NB4 (cell line): ENCODE measurements around the gene SEPHS1.
A peak's percentile ranks its signal among the peaks of the same experiment; 100 is the strongest.

Source experiments
- DNase-seq: peaks from one replicate; pipeline ENCODE4 v3.0.0; 2010; ENCODE audit warnings: low read depth
- H3K4me3 ChIP-seq: one replicate; pipeline ENCODE4 v1.5.1; 2011; ENCODE audit warnings: mild to moderate bottlenecking, low read depth, low read length, moderate library complexity
- MYC ChIP-seq: IDR thresholded peaks from 2 replicates; pipeline ENCODE4 v1.6.1; 2011; ENCODE audit warnings: low read depth, low read length
- POLR2A ChIP-seq: IDR thresholded peaks from 2 replicates; pipeline ENCODE4 v1.6.1; 2011; ENCODE audit warnings: mild to moderate bottlenecking; ENCODE audit not compliant: insufficient read length; ENCODE audit errors: extremely low read depth
- TF ChIP-seq, protein P1 (sequence below): IDR thresholded peaks from one replicate; pipeline ENCODE4 v1.5.1; 2012; ENCODE audit warnings: low read depth, low read length
- TF ChIP-seq, protein P2 (sequence below): IDR thresholded peaks from 2 replicates; pipeline ENCODE4 v1.6.1; 2011; ENCODE audit warnings: low read depth, low read length

SEPHS1 gene, protein sequence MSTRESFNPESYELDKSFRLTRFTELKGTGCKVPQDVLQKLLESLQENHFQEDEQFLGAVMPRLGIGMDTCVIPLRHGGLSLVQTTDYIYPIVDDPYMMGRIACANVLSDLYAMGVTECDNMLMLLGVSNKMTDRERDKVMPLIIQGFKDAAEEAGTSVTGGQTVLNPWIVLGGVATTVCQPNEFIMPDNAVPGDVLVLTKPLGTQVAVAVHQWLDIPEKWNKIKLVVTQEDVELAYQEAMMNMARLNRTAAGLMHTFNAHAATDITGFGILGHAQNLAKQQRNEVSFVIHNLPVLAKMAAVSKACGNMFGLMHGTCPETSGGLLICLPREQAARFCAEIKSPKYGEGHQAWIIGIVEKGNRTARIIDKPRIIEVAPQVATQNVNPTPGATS

DNA sequence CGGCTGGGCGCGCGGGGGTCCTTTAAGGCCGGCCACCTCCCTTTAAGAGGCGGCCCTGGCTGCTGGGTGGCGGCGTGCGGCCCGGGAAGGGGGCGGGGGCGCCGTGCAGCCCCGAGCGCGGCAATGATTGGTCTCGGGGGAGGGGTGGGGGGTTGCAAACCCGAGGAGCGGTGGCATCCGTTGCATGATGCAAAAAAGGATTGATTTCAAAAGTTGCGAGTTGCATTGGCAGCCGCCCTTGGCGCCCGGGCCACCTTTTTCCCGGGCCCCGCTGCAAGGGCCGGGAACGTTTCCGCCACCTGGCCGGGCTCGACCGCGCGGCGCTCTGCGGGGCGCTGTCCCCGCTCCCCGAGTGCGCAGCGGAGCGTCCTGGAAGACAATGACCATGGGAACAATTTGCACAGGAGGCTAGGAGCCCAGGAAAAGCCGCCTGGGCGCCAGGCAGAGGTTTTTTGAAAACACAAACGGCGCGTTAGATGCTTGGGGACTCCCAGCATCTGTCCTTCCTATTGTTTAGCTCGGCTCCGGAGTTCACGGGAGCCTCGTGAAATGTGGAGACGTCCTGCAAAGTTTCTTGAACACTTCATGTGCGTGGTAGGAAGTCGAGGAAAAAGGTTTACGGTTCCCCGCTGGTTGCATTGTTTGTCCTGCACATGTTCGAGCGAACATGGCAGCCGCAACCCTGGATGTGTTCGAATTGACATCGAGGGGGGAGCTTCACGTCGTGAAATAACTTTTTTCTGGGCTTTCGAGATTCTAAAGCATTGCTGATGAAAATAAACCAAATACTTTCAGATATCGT, at the start of gene SEPHS1:
SEPHS1 (minus strand) TSS at position 78 of the 802 bp plus-strand sequence. CDS start 3,343 bp downstream, outside the sequence.
- peak; percentile 90 for DNase-seq
- TF ChIP-seq POLR2A: peak; percentile 17
- peak; percentile 10 for TF ChIP-seq MYC
- TF ChIP-seq, protein P1, sequence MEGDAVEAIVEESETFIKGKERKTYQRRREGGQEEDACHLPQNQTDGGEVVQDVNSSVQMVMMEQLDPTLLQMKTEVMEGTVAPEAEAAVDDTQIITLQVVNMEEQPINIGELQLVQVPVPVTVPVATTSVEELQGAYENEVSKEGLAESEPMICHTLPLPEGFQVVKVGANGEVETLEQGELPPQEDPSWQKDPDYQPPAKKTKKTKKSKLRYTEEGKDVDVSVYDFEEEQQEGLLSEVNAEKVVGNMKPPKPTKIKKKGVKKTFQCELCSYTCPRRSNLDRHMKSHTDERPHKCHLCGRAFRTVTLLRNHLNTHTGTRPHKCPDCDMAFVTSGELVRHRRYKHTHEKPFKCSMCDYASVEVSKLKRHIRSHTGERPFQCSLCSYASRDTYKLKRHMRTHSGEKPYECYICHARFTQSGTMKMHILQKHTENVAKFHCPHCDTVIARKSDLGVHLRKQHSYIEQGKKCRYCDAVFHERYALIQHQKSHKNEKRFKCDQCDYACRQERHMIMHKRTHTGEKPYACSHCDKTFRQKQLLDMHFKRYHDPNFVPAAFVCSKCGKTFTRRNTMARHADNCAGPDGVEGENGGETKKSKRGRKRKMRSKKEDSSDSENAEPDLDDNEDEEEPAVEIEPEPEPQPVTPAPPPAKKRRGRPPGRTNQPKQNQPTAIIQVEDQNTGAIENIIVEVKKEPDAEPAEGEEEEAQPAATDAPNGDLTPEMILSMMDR: no peak
- TF ChIP-seq, protein P2, sequence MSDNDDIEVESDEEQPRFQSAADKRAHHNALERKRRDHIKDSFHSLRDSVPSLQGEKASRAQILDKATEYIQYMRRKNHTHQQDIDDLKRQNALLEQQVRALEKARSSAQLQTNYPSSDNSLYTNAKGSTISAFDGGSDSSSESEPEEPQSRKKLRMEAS: peak; percentile 29; the same call in 1 of the 2 replicates

DNA sequence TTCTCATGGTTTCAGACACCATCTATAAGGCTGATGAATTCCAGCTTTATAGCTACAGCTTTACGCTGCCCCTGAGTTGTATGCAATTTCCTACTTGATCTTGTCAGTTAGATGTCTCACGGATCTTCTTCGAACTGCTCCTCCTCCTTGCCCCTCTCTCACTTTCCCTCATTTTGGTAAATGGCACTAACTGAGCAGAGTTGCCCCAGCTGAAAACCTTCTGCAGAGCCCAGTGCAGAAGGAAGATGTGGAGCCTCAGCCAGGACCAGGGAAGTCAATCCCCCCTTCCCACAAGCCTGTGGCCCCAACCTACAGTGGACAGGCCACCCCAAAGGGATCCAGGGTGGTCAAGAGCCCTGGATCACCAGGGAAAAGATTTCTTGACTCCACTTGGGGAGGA, 49.0 kb upstream of the SEPHS1 start:
- TF ChIP-seq, protein P1: no peak
- no peak for TF ChIP-seq POLR2A
- TF ChIP-seq MYC: no peak
- TF ChIP-seq, protein P2: no peak

More for the DNA sequence above, at the start of gene SEPHS1:
- H3K4me3 ChIP-seq: peak within 1 kb of the TSS; percentile 78

DNA sequence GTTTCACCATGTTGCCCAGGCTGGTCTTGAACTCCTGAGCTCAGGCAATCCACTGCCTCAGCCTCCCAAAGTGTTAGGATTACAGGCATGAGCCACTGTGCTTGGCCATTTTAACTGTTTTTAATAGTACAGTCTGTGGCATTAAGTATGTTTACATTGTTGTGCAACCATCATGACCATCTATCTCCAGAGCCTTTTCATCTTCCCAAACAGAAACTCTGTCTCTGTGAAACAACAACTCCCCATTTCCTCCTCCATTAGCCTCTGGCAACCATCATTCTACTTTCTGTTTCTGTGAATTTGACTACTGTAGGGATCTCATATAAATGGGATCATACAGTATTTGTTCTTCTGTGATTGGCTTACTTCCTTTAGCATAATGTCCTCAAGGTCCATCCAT, 48.3 kb upstream of the SEPHS1 start:
- TF ChIP-seq POLR2A: no peak
- TF ChIP-seq, protein P2: no peak
- no peak for TF ChIP-seq MYC
- TF ChIP-seq, protein P1: no peak
- DNase-seq: no peak
- H3K4me3 ChIP-seq: no peak overlapping the region

More for the DNA sequence above, 49.0 kb upstream of the SEPHS1 start:
- H3K4me3 ChIP-seq: no peak overlapping the region
- DNase-seq: no peak

DNA sequence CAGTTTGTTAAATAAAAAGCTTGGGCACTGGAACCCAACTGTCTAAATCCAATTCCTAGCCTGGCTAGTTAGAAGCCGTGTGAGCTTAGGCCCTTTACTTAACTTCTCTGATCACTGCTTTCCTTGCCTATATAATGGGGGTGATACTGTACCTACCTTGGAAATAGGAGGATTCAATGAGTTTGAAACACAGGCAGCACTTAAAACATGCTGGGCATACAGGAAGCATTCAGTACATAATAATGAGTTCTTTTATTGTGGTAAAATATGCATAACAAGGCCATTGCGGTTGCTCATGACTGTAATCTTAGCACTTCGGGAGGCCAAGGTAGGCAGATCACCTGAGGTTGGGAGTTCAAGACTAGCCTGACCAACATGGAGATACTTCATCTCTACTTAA, 47.4 kb upstream of the SEPHS1 start:
- no peak overlapping the region for H3K4me3 ChIP-seq
- no peak for DNase-seq
- TF ChIP-seq, protein P2: no peak
- TF ChIP-seq MYC (no peak), POLR2A (no peak)
- TF ChIP-seq, protein P1: no peak

DNA sequence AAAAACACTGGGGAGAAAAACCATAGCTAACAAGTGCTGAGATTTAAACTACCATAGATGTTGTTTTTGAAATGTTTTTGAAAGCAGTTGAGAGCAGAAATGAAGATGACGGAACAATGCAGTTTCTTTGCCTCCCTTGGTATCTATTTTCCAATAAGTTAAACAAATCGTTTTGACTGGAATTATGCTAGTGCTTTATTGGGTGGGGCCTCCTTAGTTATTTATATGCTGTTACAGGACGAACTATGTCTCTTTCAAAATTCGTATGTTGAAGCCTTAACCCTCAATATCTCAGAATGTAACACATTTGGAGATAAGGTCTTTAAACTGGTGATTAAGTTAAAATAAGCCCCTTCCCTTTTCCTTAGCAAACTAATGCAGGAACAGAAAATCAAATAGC, 45.5 kb upstream of the SEPHS1 start:
- no peak for DNase-seq
- no peak overlapping the region for H3K4me3 ChIP-seq
- TF ChIP-seq MYC: no peak
- no peak for TF ChIP-seq POLR2A
- TF ChIP-seq, protein P1: no peak
- TF ChIP-seq, protein P2: no peak
